HEK293 (cell line): ENCODE measurements around the gene STON2.

Source experiments
- CTCF ChIA-PET: fragments of 350-600 bp; formaldehyde crosslinking; extraction: SDS; loops from one replicate; lab custom pipeline; 2021; ENCODE audit warnings: antibody characterized with exemption; lab: Yijun Ruan, JAX
- POLR2A ChIA-PET: fragments of 300-600 bp; formaldehyde crosslinking; extraction: SDS; loops from one replicate; lab custom pipeline; 2020; ENCODE audit warnings: antibody characterized with exemption, inconsistent platforms; lab: Yijun Ruan, JAX
- H3K27ac ChIP-seq: fragments of 200-500 bp; sonication (Bioruptor generic); 2 replicates; pipeline ENCODE4 v1.5.1; 2014; ENCODE audit warnings: low read depth, low read length, control low read depth, inconsistent platforms; ENCODE audit errors: extremely low read depth
- H3K36me3 ChIP-seq, 2 experiments: fragments of 200-500 bp in 1 of 2; sonication (Bioruptor generic) in 1 of 2; 1 replicate in 1 of 2; 2 replicates in 1 of 2; pipeline ENCODE4 v1.5.1; 2014 to 2017; ENCODE audit warnings: inconsistent platforms in 2 of 2, low read length in 2 of 2; ENCODE audit not compliant: control insufficient read depth in 2 of 2, insufficient read depth in 1 of 2
- H3K4me1 ChIP-seq: fragments of 200-500 bp; sonication (Bioruptor generic); 2 replicates; pipeline ENCODE4 v1.5.1; 2014; ENCODE audit warnings: mild to moderate bottlenecking, low read length, inconsistent platforms; ENCODE audit not compliant: control insufficient read depth, insufficient read depth
- H3K4me3 ChIP-seq: 2 replicates; pipeline ENCODE4 v1.5.1; 2011; ENCODE audit warnings: low read depth, mild to moderate bottlenecking, control low read depth, low read length, moderate library complexity
- H3K9me3 ChIP-seq: fragments of 200-500 bp; sonication (Bioruptor generic); 2 replicates; pipeline ENCODE4 v1.5.1; 2014; ENCODE audit warnings: low read depth, low read length, inconsistent platforms; ENCODE audit not compliant: control insufficient read depth, insufficient read depth
- CTCF ChIP-seq: fragments of 450-650 bp; formaldehyde crosslinking; IDR thresholded peaks from 2 replicates; pipeline ENCODE4 v1.5.1; 2016; ENCODE audit warnings: missing biosample characterization, missing genetic modification characterization
- HIC1 ChIP-seq: fragments of 450-650 bp; formaldehyde crosslinking; IDR thresholded peaks from 2 replicates; pipeline ENCODE4 v1.5.1; 2016; ENCODE audit warnings: missing biosample characterization, missing genetic modification characterization
- RBAK ChIP-seq: fragments of 450-650 bp; formaldehyde crosslinking; IDR thresholded peaks from 2 replicates; pipeline ENCODE4 v1.5.1; 2016; ENCODE audit warnings: missing biosample characterization, missing genetic modification characterization
- SETDB1 ChIP-seq: IDR thresholded peaks from one replicate; pipeline ENCODE4 v1.6.1; 2017; ENCODE audit warnings: mild to moderate bottlenecking, low read length, moderate library complexity, mixed read lengths; ENCODE audit not compliant: insufficient read length
- TRIM28 ChIP-seq: IDR thresholded peaks from 2 replicates; pipeline ENCODE4 v1.6.1; 2011; ENCODE audit warnings: low read length, control low read depth, borderline replicate concordance
- TSHZ1 ChIP-seq: fragments of 450-650 bp; formaldehyde crosslinking; IDR thresholded peaks from 2 replicates; pipeline ENCODE4 v1.5.1; 2016; ENCODE audit warnings: missing biosample characterization, missing genetic modification characterization, borderline replicate concordance
- YY1 ChIP-seq: fragments of 450-650 bp; formaldehyde crosslinking; IDR thresholded peaks from 2 replicates; pipeline ENCODE4 v1.5.1; 2018; ENCODE audit warnings: missing biosample characterization, missing genetic modification characterization
- ZBTB20 ChIP-seq: fragments of 450-650 bp; formaldehyde crosslinking; IDR thresholded peaks from 2 replicates; pipeline ENCODE4 v1.5.1; 2016; ENCODE audit warnings: missing biosample characterization, missing genetic modification characterization
- ZBTB21 ChIP-seq: fragments of 450-650 bp; formaldehyde crosslinking; IDR thresholded peaks from 2 replicates; pipeline ENCODE4 v1.5.1; 2017; ENCODE audit warnings: missing biosample characterization, missing genetic modification characterization
- ZNF132 ChIP-seq: fragments of 450-650 bp; formaldehyde crosslinking; IDR thresholded peaks from 2 replicates; pipeline ENCODE4 v1.5.1; 2017; ENCODE audit warnings: missing biosample characterization, missing genetic modification characterization, borderline replicate concordance
- ZNF157 ChIP-seq: fragments of 450-650 bp; formaldehyde crosslinking; IDR thresholded peaks from 2 replicates; pipeline ENCODE4 v1.5.1; 2016; ENCODE audit warnings: missing biosample characterization, missing genetic modification characterization
- ZNF24 ChIP-seq: fragments of 450-650 bp; formaldehyde crosslinking; IDR thresholded peaks from 2 replicates; pipeline ENCODE4 v1.5.1; 2016; ENCODE audit warnings: missing biosample characterization, missing genetic modification characterization
- ZNF26 ChIP-seq: fragments of 450-650 bp; formaldehyde crosslinking; IDR thresholded peaks from 2 replicates; pipeline ENCODE4 v1.5.1; 2016; ENCODE audit warnings: missing biosample characterization, missing genetic modification characterization
- ZNF335 ChIP-seq: fragments of 450-650 bp; formaldehyde crosslinking; conservative IDR thresholded peaks from 2 replicates; pipeline ENCODE4 v1.5.1; 2016; ENCODE audit warnings: missing biosample characterization, missing genetic modification characterization
- ZNF350 ChIP-seq: fragments of 450-650 bp; formaldehyde crosslinking; IDR thresholded peaks from 2 replicates; pipeline ENCODE4 v1.5.0; 2017; ENCODE audit warnings: missing biosample characterization, mild to moderate bottlenecking, missing genetic modification characterization
- ZNF37A ChIP-seq: fragments of 450-650 bp; IDR thresholded peaks from 2 replicates; pipeline ENCODE4 v1.5.1; 2018; ENCODE audit warnings: missing biosample characterization, missing genetic modification characterization
- ZNF433 ChIP-seq: fragments of 450-650 bp; formaldehyde crosslinking; IDR thresholded peaks from 2 replicates; pipeline ENCODE4 v1.5.1; 2016; ENCODE audit warnings: missing biosample characterization, missing genetic modification characterization, low read depth
- ZNF48 ChIP-seq: fragments of 450-650 bp; formaldehyde crosslinking; IDR thresholded peaks from 2 replicates; pipeline ENCODE4 v1.5.1; 2016; ENCODE audit warnings: missing biosample characterization, missing genetic modification characterization
- ZNF548 ChIP-seq: fragments of 450-650 bp; formaldehyde crosslinking; IDR thresholded peaks from 2 replicates; pipeline ENCODE4 v1.5.1; 2016; ENCODE audit warnings: missing biosample characterization, missing genetic modification characterization
- ZNF621 ChIP-seq: fragments of 450-650 bp; formaldehyde crosslinking; IDR thresholded peaks from 2 replicates; pipeline ENCODE4 v1.5.1; 2017; ENCODE audit warnings: missing biosample characterization, missing genetic modification characterization
- ZNF629 ChIP-seq: fragments of 450-650 bp; formaldehyde crosslinking; IDR thresholded peaks from 2 replicates; pipeline ENCODE4 v1.5.1; 2017; ENCODE audit warnings: missing biosample characterization, missing genetic modification characterization
- ZNF704 ChIP-seq: fragments of 450-650 bp; formaldehyde crosslinking; IDR thresholded peaks from 2 replicates; pipeline ENCODE4 v1.5.1; 2016; ENCODE audit warnings: missing biosample characterization, missing genetic modification characterization
- ZNF785 ChIP-seq: fragments of 450-650 bp; formaldehyde crosslinking; IDR thresholded peaks from 2 replicates; pipeline ENCODE4 v1.5.1; 2016; ENCODE audit warnings: missing biosample characterization, missing genetic modification characterization
- ZSCAN16 ChIP-seq: fragments of 450-650 bp; formaldehyde crosslinking; IDR thresholded peaks from 2 replicates; pipeline ENCODE4 v1.5.1; 2016; ENCODE audit warnings: missing biosample characterization, missing genetic modification characterization

Gene STON2

GRCh38 chr14:81221579-81222102 is 178.5 kb downstream of the STON2 start:
- Histone ChIP-seq H3K36me3 (peaks cover 0 to 3% of the 10 kb centered on the region in 2 experiments; a peak in 1 of 3 replicates), H3K4me3 (peak overlapping the region; percentile 78), H3K4me1 (peaks cover 5% of the 10 kb centered on the region), H3K27ac (peak overlapping the region; percentile 91), H3K9me3 (no peaks in the 10 kb centered on the region)
- TF ChIP-seq ZNF24, result no peak
- TF ChIP-seq ZNF629, result no peak
- peak; percentile 50 for TF ChIP-seq SETDB1
- TF ChIP-seq ZNF785 (tag by site-specific recombination), result no peak
- no peak for TF ChIP-seq ZNF433 (tag by site-specific recombination)
- TF ChIP-seq ZNF335 (tag by site-specific recombination), result peak; percentile 57
- TF ChIP-seq RBAK (tag by site-specific recombination), result no peak
- TF ChIP-seq ZSCAN16, result no peak
- TF ChIP-seq ZBTB21 (tag by site-specific recombination), result no peak
- no peak for TF ChIP-seq CTCF (tag by site-specific recombination)
- TF ChIP-seq YY1, result no peak
- no peak for TF ChIP-seq ZNF132 (tag by site-specific recombination)
- no peak for TF ChIP-seq ZNF48 (tag by site-specific recombination)
- TF ChIP-seq ZNF704 (tag by site-specific recombination), result no peak
- TF ChIP-seq ZNF621 (tag by site-specific recombination), result no peak
- ChIA-PET CTCF (interaction anchor here (1.6 kb wide), 1 partner anchor 11 kb away, joined by 4 read pairs; no protein-coding TSS in a partner anchor), POLR2A (interaction anchor here (0.7 to 1.8 kb wide), 16 partner anchors 8 to 312 kb away, joined by 3 to 18 read pairs (median 5); partner anchors contain the start of gene SEL1L)

- Histone ChIP-seq H3K4me1 (peaks cover 5% of the 10 kb centered on the region), H3K36me3 (peaks cover 3 to 9% of the 10 kb centered on the region in 2 experiments; a peak in 2 of 3 replicates), H3K9me3 (no peaks in the 10 kb centered on the region), H3K27ac (peak within 1 kb of the TSS; percentile 97), H3K4me3 (peak within 1 kb of the TSS; percentile 78)
- ChIA-PET CTCF (interaction anchor here (1.6 kb wide), 1 partner anchor 11 kb away, joined by 4 read pairs; no protein-coding TSS in a partner anchor), POLR2A (interaction anchor here (0.7 to 1.8 kb wide), 27 partner anchors 9 to 1635 kb away, joined by 3 to 18 read pairs (median 4); partner anchors contain the start of gene SEL1L)
- TF ChIP-seq ZNF26 (tag by site-specific recombination) (no peak), ZBTB20 (tag by site-specific recombination) (peak; percentile 64; the same call in 1 of the 2 replicates), ZBTB21 (tag by site-specific recombination) (0 out of 2 replicates have a peak, but pooled peaks have one; percentile 22), TSHZ1 (tag by site-specific recombination) (no peak), ZNF157 (tag by site-specific recombination) (no peak), ZNF629 (peak; percentile 71), TRIM28 (0 out of 2 replicates have a peak, but pooled peaks have one; percentile 2), ZNF37A (tag by site-specific recombination) (no peak), ZNF350 (tag by site-specific recombination) (no peak), ZNF548 (no peak), HIC1 (tag by site-specific recombination) (peak; percentile 86)
These were observed 179.1 kb downstream of the STON2 start, which contains the start of gene GTF2A1 for GRCh38 chr14:81220830-81221578. GTF2A1 (minus strand) TSS chr14:81220959; CDS start chr14:81220518, 441 bp downstream.
